Loucy (cell line): ENCODE results near the gene NLGN1.

Experiments
- EZH2phosphoT487 ChIP-seq: fragments of 200-600 bp; IDR thresholded peaks from 2 replicates; pipeline ENCODE4 v1.6.1; 2018; ENCODE audit warnings: antibody characterized with exemption, mild to moderate bottlenecking, moderate library complexity, borderline replicate concordance
- TF ChIP-seq, protein P1 (sequence below): fragments of 200-600 bp; sonication (generic); conservative IDR thresholded peaks from 2 replicates; pipeline ENCODE4 v1.5.1; 2014; ENCODE audit warnings: mild to moderate bottlenecking, antibody characterized with exemption, low read length

DNA sequence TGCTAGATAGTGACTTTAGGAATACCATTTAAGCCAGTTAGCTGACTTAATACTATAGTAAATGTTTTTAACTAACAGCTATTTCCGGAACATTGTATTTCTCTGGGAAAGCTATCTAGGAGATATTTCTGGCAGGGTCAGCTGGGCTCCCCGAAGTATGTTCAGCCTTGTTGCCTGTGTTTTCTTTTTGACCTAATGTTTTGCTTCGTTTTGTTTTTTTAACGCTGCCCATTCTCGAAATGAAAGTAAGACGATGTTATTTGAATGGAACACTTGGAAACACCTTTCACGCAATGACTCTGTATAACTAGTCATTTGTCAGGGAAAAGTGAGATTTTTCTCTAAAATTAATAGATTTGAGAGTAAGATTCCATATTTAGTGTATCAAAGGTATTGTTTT is 758.7 kb downstream of the NLGN1 start:
- TF ChIP-seq, protein P1, sequence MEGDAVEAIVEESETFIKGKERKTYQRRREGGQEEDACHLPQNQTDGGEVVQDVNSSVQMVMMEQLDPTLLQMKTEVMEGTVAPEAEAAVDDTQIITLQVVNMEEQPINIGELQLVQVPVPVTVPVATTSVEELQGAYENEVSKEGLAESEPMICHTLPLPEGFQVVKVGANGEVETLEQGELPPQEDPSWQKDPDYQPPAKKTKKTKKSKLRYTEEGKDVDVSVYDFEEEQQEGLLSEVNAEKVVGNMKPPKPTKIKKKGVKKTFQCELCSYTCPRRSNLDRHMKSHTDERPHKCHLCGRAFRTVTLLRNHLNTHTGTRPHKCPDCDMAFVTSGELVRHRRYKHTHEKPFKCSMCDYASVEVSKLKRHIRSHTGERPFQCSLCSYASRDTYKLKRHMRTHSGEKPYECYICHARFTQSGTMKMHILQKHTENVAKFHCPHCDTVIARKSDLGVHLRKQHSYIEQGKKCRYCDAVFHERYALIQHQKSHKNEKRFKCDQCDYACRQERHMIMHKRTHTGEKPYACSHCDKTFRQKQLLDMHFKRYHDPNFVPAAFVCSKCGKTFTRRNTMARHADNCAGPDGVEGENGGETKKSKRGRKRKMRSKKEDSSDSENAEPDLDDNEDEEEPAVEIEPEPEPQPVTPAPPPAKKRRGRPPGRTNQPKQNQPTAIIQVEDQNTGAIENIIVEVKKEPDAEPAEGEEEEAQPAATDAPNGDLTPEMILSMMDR, result no peak
- no peak for TF ChIP-seq EZH2phosphoT487
